Measurements from ENCODE around the gene NFE2L3.
A peak's percentile ranks its signal among the peaks of the same experiment; 100 is the strongest.
"Not testable (repeated sequence)": the region's sequence is repeated elsewhere in the genome, so short reads cannot be mapped to it uniquely, and the experiment has no call there.

NFE2L3 gene, protein sequence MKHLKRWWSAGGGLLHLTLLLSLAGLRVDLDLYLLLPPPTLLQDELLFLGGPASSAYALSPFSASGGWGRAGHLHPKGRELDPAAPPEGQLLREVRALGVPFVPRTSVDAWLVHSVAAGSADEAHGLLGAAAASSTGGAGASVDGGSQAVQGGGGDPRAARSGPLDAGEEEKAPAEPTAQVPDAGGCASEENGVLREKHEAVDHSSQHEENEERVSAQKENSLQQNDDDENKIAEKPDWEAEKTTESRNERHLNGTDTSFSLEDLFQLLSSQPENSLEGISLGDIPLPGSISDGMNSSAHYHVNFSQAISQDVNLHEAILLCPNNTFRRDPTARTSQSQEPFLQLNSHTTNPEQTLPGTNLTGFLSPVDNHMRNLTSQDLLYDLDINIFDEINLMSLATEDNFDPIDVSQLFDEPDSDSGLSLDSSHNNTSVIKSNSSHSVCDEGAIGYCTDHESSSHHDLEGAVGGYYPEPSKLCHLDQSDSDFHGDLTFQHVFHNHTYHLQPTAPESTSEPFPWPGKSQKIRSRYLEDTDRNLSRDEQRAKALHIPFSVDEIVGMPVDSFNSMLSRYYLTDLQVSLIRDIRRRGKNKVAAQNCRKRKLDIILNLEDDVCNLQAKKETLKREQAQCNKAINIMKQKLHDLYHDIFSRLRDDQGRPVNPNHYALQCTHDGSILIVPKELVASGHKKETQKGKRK

DNA sequence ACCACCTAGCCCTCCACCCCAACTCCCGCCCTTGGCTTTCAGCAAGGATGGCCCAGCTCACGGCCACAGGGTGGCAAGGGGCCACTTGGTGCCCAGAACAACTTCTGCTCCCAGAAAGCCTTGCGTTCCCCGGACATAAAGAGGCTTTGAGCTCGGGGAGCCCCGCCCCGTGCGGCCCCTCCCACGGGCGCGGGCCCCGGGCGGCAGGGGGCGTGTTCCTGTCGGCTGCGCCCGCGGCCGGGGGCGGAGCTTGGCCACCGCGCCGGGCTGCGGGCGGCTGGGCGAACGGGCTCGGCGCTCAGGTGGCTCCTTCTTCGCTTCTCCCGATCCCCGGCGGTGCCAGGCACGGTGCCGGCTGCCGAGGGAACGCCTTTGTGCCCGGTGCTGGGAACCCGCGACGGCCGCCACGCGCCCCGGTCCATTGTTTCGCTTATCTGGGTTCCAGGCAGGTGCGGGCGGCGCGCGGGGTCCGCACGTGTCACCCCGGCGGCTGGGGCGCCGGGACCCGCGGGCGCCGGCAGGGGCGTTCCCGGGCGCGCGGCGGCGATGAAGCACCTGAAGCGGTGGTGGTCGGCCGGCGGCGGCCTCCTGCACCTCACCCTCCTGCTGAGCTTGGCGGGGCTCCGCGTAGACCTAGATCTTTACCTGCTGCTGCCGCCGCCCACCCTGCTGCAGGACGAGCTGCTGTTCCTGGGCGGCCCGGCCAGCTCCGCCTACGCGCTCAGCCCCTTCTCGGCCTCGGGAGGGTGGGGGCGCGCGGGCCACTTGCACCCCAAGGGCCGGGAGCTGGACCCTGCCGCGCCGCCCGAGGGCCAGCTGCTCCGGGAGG is at the start of gene NFE2L3:
NFE2L3 (plus strand) TSS at position 246 of the 829 bp plus-strand sequence; CDS start at position 547, 301 bp downstream.
- DNase-seq, result peak; percentile 87 to 88

DNA sequence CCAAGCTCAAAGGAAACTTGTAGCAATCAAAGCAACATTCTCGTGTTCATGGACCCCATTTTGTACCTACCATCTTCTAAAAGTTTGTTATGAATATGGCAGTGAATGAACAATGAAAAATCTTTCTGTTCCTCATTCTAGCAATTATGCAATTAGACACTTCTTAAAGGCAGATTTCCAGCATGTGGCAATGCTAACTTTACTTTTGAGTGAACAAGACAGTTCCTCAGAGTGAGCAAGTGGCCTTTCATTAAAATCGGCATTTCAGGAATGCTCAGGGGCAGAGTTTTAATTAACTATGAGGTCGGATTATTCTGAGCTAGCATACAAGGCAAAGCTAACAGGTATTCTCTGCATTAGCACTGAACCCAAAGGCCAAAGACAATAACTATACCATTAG is 48.4 kb upstream of the NFE2L3 start:
- DNase-seq, result no peak

GRCh38 chr7:26105236-26105635 is 46.8 kb upstream of the NFE2L3 start:
- no peak for DNase-seq

DNA sequence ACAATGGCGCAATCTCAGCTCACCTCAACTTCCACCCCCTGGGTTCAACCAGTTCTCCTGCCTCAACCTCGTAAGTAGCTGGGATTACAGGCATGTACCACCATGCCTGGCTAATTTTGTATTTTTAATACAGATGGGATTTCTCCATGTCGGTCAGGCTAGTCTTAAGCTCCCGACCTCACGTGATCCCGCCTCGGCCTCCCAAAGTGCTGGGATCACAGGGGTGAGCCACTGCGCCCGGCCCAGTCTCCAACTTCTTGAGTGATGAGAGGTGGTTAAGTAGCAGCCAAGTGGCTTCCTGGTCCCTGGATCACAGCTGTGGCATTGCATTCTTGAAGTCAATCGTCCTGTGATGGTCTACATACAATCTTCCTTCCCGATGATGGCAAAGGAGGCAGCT is 46.1 kb upstream of the NFE2L3 start:
- DNase-seq, result no peak

- DNase-seq, result peak in 1 of 2 donors; percentile 24
Observed at GRCh38 chr7:26112203-26112740, 39.7 kb upstream of the NFE2L3 start.

DNA sequence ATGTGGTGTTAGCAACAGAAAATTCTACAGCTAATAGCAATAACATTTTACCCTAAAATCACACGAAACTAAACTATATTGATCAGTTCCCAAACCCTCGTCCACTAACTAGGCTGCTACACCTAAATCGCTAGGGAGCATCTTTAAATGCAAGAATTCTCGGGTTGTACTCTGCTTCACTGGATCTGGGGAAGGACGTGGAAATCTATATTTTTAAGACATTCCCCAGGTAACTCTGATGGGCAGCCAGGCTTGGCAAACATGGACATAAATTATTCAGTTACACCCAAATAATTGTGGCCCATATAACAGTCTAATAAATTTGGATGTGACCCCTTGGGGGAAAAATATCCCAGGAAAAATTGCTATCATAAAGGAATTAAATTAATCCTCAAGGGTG is 36.3 kb upstream of the NFE2L3 start:
- no peak for DNase-seq

DNA sequence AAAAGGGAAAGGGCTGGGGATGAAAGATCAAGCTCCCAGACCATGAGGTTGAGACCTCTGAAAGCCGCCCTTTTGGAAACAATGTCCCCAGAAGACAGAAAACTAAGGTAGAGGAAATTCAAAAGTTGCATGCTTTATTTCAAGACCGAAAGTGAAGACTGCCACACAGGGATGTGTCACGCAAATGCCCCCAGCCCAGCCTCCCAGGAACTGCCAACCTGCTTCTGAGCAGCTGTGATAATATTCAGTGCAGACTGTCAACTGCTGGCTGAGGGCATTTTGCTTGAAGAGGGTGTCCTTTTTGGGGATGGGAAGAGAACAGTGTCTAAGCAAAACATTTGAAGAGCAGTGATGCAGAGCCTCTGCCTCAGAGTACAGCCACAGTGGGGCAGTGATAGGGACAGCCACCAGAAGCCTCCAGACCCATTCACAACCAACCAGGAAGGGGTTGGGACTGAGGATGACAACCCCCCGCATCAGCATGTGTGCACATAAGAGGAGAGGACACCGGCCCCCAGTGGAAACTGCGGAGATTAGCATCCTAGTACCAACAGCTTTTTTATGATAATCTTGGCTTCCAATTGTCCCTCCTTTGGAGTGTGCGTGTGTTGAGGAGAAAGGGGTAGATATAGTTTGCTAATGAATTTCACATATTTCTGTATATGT is 34.7 kb upstream of the NFE2L3 start:
- no peak for DNase-seq

GRCh38 chr7:26117970-26118369 is 34.0 kb upstream of the NFE2L3 start:
- DNase-seq, result no peak

DNA sequence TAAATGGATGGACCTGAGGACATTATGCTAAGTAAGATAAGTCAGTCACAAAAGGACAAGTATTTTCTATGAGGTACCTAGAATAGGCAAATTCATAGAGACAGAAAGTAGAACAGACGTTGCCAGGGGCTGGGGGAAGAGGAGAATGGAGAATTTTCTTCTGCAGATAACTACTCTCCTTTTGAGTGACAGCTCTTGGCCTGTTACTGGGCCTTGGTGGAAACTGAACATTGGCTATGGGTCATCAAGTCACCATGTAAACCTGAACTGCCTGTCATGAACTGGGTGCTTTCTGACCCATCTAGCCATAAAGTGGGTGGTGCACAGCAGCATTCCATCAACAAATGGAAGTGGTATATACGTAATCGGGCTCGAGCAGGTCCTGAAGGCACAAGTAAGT is 29.3 kb upstream of the NFE2L3 start:
- no peak for DNase-seq

DNA sequence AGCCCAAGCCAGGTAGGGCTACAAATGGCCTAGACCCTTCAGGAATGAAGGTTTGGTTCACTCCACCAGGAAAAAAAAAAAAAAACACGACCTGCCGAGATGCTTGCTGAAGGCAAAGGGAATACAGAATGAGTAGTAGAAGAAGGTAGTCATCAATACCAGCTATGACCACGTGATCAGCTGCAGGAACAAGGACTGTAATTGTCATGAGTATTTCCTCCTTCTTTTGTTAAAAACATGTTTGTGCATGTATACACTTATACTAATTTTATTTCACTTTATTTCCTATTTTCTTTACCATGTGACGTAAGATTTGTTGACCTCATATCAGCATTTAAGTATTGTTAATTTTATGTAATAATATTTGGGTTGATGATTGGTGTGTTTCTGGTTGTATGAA is 27.2 kb upstream of the NFE2L3 start:
- DNase-seq, result not testable (repeated sequence)

- DNase-seq, result no peak
Observed at GRCh38 chr7:26127411-26127810, 24.6 kb upstream of the NFE2L3 start.

- no peak for DNase-seq
Observed at GRCh38 chr7:26131056-26131589, 20.9 kb upstream of the NFE2L3 start.

- no peak for DNase-seq
Observed at GRCh38 chr7:26135076-26135475, 16.9 kb upstream of the NFE2L3 start.

- no peak for DNase-seq
Observed at GRCh38 chr7:26135551-26135950, 16.4 kb upstream of the NFE2L3 start.

DNA sequence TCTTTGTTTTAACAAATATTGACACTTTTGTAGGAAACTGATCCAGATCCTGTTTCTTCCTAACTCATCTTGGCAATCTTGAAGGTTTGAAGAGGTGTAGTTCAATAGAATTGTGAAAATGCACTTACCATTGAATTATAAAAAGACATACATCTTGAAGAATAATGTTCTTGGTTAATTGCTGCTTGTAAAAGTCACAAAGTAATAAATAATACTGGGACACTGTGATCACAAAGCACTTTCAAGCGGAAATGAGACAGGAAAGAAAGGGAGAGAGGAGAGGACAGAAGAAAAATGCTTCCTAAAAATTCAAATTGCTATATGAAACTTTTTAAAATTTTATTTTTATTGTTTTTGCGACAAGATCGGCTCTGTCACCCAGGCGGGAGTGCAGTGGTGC is 15.2 kb upstream of the NFE2L3 start:
- DNase-seq, result no peak

- DNase-seq, result no peak
Observed at GRCh38 chr7:26140380-26140779, 11.6 kb upstream of the NFE2L3 start.

DNA sequence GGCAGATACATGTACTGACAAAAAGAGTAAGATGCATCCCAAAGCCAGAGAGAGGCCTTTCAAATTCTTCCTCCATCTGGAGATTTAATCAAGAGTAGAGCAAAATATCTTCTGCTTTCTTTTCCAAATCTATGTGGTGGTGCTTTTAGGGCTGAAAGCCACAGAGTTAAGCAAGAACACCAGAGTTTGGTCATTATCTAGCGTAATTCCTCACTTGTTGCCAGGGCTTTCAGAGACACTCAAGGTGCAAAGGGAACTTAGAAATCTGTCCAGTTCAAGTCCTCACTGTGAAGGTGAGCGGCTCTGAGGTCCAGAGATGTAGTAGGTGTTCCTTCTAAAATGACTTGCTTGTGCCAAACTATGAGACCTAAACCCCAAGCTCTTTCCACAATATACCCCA is 10.9 kb upstream of the NFE2L3 start:
- DNase-seq, result no peak

- no peak for DNase-seq
Observed at GRCh38 chr7:26143298-26144048, 8.5 kb upstream of the NFE2L3 start.

- no peak for DNase-seq
Observed at GRCh38 chr7:26144184-26145080, 7.6 kb upstream of the NFE2L3 start.

DNA sequence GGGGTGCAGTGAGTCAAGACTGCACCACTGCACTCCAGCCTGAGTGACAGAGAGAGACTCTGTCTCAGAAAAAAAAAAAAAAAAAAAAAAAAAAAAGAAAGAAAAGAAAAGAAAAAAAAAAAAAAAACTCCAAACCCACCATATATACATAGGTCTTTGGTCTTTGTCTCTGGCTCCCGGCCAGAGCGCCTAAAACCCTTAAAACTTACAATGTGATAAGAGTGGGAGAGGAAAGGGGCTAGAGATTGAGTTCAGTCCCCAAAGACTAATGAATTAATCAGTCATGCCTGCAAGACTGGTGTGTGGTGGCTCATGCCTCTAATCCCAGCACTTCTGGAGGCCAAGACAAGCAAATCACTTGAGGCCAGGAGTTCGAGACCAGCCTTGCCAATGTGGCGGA is 6.8 kb upstream of the NFE2L3 start:
- no peak for DNase-seq
